ENCODE data around the gene ESPNL. TPM values are rescaled to one million over a fixed set of nuclear protein-coding genes. Genes with fewer than 3 reads are reported as not detected.

Gene ESPNL
- total RNA-seq, 2 donors from 2014 or later, result 0.15 to 0.86 TPM

GRCh38 chr2:238125127-238125885 is 25.2 kb downstream of the ESPNL start:
- no peak for TF ChIP-seq CTCF (conservative IDR thresholded peaks at IDR 0.05)
- no peaks in the 10 kb centered on the region for H3K27me3 Mint-ChIP-seq (ENCODE audit: insufficient read depth)
- H3K27ac ChIP-seq (ENCODE audit: low read depth, low read length), result no peak overlapping the region
- WGBS, 2 experiments (ENCODE audit: insufficient coverage in 1 of 2, insufficient read length in 1 of 2), result 93 to 95% methylated on average over 9 to 20 of the region's 20 CpGs
- no peak overlapping the region for H3K4me3 Mint-ChIP-seq
- H3K36me3 Mint-ChIP-seq (ENCODE audit: low read depth), result no peaks in the 10 kb centered on the region
- H3K27ac Mint-ChIP-seq, result no peak overlapping the region
- no peaks in the 10 kb centered on the region for H3K4me1 ChIP-seq (ENCODE audit: control insufficient read depth, insufficient read depth, low read length)
- no peak for DNase-seq
- no peak overlapping the region for H3K4me3 ChIP-seq (ENCODE audit: low read length)
- no peaks in the 10 kb centered on the region for H3K36me3 ChIP-seq (ENCODE audit: control insufficient read depth, insufficient read depth, low read length)
- no peaks in the 10 kb centered on the region for H3K4me1 Mint-ChIP-seq
- no peaks in the 10 kb centered on the region for H3K9me3 ChIP-seq (ENCODE audit: control insufficient read depth, low read length)
- no peaks in the 10 kb centered on the region for H3K9me3 Mint-ChIP-seq
- H3K9ac ChIP-seq (ENCODE audit: extremely low read depth, low read length, poor library complexity, severe bottlenecking), result no peak overlapping the region
- no peaks in the 10 kb centered on the region for H3K27me3 ChIP-seq (ENCODE audit: control insufficient read depth, insufficient read depth, low read length, poor library complexity, severe bottlenecking)

- H3K4me1 ChIP-seq (ENCODE audit: control insufficient read depth, insufficient read depth, low read length), result no peaks in the 10 kb centered on the region
- no peaks in the 10 kb centered on the region for H3K27me3 Mint-ChIP-seq (ENCODE audit: insufficient read depth)
- H3K27ac Mint-ChIP-seq, result no peak overlapping the region
- no peak for DNase-seq
- no peak overlapping the region for H3K4me3 Mint-ChIP-seq
- H3K27me3 ChIP-seq (ENCODE audit: control insufficient read depth, insufficient read depth, low read length, poor library complexity, severe bottlenecking), result no peaks in the 10 kb centered on the region
- no peak overlapping the region for H3K9ac ChIP-seq (ENCODE audit: extremely low read depth, low read length, poor library complexity, severe bottlenecking)
- H3K36me3 ChIP-seq (ENCODE audit: control insufficient read depth, insufficient read depth, low read length), result no peaks in the 10 kb centered on the region
- TF ChIP-seq CTCF (conservative IDR thresholded peaks at IDR 0.05), result no peak
- no peaks in the 10 kb centered on the region for H3K9me3 ChIP-seq (ENCODE audit: control insufficient read depth, low read length)
- H3K36me3 Mint-ChIP-seq (ENCODE audit: low read depth), result no peaks in the 10 kb centered on the region
- 88 to 97% methylated on average over 2 of the region's 2 CpGs for WGBS, 2 experiments (ENCODE audit: insufficient coverage in 1 of 2, insufficient read length in 1 of 2)
- no peaks in the 10 kb centered on the region for H3K4me1 Mint-ChIP-seq
- H3K9me3 Mint-ChIP-seq, result no peaks in the 10 kb centered on the region
- no peak overlapping the region for H3K4me3 ChIP-seq (ENCODE audit: low read length)
- H3K27ac ChIP-seq (ENCODE audit: low read depth, low read length), result no peak overlapping the region
Measured at GRCh38 chr2:238126338-238126737, 26.2 kb downstream of the ESPNL start.

GRCh38 chr2:238126775-238127164 is 26.6 kb downstream of the ESPNL start:
- Mint-ChIP-seq H3K36me3 (ENCODE audit: low read depth) (no peaks in the 10 kb centered on the region), H3K4me1 (no peaks in the 10 kb centered on the region), H3K27ac (no peak overlapping the region), H3K27me3 (ENCODE audit: insufficient read depth) (no peaks in the 10 kb centered on the region), H3K4me3 (no peak overlapping the region), H3K9me3 (no peaks in the 10 kb centered on the region)
- Histone ChIP-seq H3K36me3 (ENCODE audit: control insufficient read depth, insufficient read depth, low read length) (no peaks in the 10 kb centered on the region), H3K9ac (ENCODE audit: extremely low read depth, low read length, poor library complexity, severe bottlenecking) (no peak overlapping the region), H3K9me3 (ENCODE audit: control insufficient read depth, low read length) (no peaks in the 10 kb centered on the region), H3K4me1 (ENCODE audit: control insufficient read depth, insufficient read depth, low read length) (no peaks in the 10 kb centered on the region), H3K27ac (ENCODE audit: low read depth, low read length) (no peak overlapping the region), H3K4me3 (ENCODE audit: low read length) (no peak overlapping the region), H3K27me3 (ENCODE audit: control insufficient read depth, insufficient read depth, low read length, poor library complexity, severe bottlenecking) (no peaks in the 10 kb centered on the region)
- no peak for TF ChIP-seq CTCF (conservative IDR thresholded peaks at IDR 0.05)
- 85% methylated on average over 2 of the region's 2 CpGs; no CpG with 5 or more reads in 1 of the 2 experiments for WGBS, 2 experiments (ENCODE audit: insufficient coverage in 1 of 2, insufficient read length in 1 of 2)
- no peak for DNase-seq

Measured in endodermal cell (in vitro differentiated cells).